HG02885 (cell line): Measurements from ENCODE around the gene DNAH8.
"Not testable (repeated sequence)": the region's sequence is repeated elsewhere in the genome, so short reads cannot be mapped to it uniquely, and the experiment has no call there.

Experiments used
- ATAC-seq: cut with Tn5 transposase; IDR thresholded peaks from one replicate; pipeline ENCODE4 v1.9.1; 2021; ENCODE audit warnings: mild to moderate bottlenecking; ENCODE audit not compliant: unreplicated experiment, poor library complexity

Gene DNAH8

DNA sequence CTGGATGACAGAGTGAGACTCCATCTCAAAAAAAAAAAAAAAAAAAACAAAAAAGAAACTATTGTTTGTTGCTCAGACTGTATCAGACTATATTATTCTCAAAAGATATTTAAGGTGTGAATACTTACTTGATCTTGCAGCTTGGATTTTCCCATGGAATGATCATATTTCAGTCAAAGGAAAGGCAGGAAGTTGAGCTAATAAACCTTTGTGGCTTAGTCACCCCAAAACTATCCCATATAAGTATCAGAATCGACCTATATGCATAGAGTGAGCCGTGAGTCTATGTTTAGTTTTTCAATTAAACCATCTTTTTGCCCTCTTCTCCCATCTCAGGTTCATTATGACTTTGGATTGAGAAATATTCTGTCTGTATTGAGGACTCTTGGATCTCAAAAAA is 152.6 kb downstream of the DNAH8 start:
- ATAC-seq, result no peak

DNA sequence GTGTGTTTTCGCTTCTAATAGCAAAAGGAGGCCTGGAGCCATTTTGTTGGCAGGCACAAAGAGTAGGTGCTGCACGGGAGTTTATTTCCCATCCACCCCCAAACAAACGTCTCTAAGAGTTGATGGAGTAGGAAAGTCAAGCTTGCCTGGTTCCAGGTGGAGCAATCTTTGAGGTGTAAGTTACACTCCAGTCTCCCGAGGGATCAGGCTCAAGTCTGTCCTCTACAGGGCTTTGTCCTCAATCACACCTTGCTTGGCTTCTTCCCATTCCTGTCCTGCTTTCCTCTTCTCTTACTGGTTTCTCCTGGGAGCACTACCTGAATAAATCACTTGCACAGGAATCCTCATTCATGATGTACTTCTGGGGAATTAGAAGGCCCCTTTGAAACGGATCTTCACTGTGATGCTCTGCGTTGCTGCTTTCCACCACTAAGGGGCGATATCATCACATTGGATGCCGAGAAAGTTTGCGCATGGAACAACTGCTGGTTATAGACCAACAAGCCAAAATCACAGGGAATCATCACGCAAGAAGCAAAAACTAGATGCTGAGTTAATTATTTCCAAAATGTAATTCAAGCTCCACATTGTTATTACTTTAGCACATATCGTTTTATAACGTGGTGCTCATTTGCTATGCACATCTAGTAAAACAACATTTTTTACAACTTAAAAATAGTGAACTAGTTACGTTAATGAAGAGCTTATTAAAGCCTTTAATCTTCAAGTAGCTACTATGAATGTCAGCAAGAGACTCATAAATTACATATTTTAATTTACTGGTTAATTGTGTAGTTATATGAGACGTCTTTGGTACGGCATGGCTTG is 156.8 kb downstream of the DNAH8 start:
- no peak for ATAC-seq

DNA sequence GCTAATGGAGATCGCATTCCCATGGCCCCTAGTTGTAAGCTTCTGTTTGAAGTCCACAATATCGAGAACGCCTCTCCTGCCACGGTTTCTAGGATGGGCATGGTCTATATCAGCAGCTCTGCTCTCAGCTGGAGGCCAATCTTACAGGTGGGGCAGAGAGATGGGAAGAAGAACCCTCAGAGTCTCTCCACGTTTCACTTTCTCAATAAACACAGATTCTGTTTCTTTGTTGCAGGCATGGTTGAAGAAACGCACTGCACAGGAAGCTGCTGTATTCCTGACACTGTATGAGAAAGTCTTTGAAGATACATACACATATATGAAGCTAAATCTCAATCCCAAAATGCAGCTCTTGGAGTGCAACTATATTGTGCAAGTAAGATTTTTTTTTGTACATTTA is 157.9 kb downstream of the DNAH8 start:
- ATAC-seq, result no peak

DNA sequence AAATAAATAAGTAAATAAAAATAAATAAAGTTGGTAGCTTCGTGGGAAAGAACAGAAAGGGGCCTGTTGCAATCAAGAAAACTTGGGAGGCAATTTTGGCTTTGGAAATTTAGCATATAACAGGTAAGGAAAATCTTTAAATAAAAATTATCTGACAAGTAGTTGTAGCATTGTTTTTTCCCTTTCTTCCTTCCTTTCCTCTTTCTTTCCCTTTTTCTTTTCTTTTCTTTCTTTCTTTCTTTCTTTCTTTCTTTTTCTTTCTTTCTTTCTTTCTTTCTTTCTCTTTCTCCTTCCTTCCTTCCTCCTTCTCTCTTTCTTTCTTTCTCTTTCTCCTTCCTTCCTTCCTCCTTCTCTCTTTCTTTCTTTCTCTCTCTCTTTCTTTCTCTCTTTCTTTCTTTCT is 158.7 kb downstream of the DNAH8 start:
- not testable (repeated sequence) for ATAC-seq

DNA sequence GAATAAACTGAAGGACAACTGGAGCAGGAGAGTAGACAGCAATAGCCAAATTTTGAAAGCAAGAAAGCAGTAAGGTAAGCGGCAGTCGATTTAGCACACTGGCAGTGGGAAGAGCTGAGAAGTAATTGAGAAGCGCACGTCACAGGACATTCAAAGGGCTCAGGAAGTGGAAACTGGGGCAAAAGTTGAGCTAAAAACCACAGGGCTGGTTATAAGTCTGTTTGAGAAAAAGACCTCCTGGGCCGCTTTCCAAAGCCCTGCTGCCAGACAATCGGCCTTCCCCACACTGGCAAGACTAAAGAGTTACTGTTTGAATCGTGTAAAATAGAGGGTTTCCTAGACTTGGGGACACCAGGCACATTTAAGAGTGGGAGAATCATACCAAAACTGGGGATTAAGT is 161.4 kb downstream of the DNAH8 start:
- ATAC-seq, result no peak

DNA sequence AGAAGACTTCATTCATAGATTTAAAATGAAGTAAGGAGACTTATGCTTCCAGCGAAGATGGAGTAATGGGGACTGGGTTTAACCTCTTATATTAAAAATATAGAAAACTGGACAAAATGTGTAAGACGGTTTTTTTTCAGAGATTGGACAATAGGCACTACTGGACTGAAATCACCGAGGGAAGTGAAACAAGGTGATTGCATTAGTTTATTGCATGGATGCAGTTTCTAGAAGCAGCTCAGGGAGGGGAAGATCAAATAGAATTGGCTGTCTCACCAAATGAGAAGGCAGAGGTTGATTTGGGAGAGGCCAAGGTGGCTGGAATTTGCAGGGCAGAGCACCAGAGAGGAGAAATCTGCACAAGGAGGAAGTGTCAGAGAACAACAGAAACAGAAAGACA is 162.6 kb downstream of the DNAH8 start:
- no peak for ATAC-seq

DNA sequence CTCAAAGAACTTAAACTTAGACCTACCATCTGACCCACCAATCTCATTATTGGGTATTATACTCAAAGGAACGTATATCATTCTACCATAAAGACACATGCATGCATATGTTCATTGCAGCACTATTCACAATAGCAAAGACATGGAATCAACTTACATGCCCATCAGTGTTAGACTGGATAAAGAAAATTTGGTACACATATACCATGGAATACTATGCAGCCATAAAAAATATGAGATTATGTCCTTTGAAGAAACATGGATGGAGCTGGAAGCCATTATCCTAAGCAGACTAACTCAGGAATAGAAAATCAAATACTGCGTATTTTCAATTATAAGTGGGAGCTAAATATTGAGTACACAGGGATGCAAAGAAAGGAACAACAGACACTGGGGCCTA is 167.0 kb downstream of the DNAH8 start:
- ATAC-seq, result no peak

DNA sequence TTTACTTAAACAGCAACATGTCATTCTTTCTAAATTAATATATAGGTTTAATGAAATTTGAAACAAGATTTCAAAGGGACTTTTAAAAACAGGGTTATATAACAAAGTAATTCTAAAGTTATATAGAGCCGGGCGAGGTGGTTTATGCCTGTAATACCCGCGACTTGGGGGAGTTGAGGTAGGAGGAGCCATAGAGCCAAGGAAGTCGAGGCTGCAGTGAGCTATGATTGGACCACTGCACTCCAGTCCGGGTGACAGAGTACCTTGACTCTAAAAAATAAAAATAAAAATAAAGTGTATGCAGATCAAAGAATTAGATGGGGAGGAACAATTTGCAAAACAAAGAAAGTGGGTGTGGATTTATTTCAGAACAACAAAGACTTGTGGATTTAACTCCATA is 182.4 kb downstream of the DNAH8 start:
- ATAC-seq, result no peak

DNA sequence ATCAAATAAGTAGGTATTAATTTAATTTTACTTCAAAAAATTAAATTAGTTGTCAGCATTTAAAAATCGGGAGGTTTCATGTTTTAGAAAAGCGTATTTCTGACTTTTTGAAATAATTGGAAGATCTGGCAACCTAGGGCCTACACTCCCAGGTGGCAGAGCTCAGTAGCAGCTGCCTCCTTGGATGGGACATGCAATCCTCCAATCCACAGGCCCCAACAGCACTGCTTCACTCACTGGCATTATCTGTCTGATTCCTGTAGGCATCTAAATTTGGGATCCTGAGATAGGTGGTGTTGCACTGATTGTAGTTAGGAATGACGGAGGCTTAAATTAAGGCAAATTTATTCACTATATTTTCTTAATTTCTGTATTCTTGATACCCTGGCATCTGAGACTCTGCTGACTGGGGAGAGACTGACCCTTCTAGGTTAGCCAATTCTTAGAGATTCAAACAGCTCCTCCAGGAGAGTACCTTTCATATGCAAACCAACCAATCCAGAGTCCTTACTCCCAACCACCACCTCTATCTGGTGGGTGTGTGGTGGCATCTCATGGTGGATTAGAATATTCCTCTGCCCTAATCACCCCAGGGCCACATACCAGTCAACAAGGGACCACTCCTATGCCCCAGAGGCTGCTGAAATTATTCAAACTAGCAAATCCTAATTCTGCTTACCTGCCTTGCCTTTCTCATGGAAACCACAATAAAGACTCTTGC is 186.9 kb downstream of the DNAH8 start:
- ATAC-seq, result no peak

DNA sequence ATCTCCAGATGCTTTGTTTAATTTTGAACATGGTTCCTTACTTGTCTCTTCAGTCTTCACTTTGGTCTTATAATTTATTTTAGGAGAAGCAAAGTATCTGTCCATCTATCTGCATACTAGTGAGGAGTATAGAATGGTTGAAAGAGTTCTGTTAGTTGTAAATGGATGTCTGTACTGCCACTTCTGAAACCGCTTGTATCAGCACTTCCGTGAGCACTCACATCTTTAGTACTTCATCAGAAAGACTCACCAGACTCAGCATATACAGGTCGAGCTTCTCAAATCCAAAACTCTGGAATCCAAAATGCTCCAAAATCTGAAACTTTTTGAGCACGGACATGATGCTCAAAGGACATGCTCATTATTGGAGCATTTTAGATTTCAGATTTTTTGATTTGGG is 191.5 kb downstream of the DNAH8 start:
- ATAC-seq, result no peak

DNA sequence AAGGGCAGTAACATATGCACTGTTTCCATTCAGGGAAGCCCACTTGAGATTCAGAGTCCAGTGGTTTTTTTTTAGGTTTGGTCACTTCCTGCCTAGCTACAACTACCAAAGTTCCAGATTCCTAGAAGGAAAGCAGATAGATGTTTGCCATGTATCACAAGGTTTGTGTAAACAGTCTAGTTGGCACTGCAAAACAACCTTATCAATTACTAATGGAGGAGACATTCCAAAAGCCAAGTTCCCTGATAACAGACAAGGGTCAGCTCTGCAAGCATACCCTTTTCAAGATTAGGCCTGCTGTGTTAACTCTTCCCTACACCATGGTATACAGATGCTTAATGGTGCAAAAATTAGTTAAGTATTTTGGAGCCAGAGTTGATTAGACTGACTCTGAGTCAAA is 192.2 kb downstream of the DNAH8 start:
- ATAC-seq, result no peak

DNA sequence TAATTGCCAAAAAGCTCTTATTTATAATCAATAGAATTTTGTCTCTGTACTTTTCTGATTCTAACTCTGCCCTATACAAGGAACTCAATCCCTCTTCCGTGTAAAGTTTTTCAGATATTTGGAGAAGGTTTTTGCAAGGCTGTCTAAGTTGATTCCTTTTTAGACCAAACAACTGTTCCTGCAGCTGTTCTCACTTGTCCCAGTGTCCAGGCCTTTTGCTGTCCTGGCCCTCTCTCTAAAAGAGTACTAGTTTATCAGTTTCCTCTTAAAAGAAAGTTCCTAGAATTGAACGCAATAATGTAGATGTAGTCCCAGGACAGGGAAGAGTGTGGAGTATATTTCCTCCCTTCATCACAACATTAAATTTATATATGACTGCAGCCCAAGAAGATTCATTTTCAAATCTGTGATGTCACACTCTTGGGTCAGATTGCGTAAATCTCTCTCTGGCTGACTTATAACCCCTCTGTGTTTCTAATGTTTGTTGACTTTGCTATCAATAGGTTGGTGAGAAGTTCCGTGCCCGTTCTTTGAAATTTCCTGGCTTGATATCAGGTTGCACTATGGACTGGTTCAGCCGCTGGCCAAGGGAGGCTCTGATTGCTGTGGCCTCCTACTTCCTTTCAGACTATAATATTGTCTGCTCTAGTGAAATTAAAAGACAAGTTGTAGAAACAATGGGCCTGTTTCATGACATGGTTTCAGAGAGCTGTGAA is 194.1 kb downstream of the DNAH8 start:
- ATAC-seq, result no peak

DNA sequence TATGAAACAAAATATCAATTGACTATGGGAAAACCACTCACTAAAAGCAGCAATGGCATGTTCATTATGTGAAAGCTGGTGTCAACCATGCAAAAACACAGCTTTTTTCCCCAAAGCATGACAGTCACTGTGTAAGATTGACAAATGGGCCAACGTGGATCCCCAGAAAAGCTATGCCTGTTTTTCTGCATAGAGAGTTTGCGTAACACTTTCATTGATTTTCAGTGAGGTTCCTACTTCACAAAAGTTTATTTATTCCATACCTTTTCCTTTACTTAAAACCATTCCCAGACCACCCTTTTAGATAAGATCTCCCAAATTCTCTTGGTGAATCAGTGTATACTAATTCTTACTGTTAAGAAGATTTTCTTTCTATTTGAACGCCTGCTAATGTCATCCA is 195.1 kb downstream of the DNAH8 start:
- ATAC-seq, result no peak

DNA sequence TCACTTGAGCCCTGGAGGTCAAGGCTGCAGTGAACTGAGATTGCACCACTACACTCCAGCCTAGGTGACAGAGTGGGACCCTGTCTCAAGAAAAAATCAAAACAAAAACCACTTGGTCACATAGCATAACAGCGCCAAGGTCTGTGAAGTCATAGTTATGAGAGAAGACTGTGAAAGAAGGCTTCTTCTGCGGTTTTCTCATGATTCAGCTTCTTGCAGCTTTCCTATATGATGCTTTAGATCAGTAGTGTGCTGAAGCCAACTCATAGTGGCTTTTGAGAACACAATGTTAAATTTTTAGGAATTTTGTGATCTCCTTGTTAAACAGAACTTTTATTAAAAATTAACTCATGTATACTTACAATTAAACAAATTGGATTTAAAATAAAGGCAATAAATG is 197.3 kb downstream of the DNAH8 start:
- ATAC-seq, result no peak

DNA sequence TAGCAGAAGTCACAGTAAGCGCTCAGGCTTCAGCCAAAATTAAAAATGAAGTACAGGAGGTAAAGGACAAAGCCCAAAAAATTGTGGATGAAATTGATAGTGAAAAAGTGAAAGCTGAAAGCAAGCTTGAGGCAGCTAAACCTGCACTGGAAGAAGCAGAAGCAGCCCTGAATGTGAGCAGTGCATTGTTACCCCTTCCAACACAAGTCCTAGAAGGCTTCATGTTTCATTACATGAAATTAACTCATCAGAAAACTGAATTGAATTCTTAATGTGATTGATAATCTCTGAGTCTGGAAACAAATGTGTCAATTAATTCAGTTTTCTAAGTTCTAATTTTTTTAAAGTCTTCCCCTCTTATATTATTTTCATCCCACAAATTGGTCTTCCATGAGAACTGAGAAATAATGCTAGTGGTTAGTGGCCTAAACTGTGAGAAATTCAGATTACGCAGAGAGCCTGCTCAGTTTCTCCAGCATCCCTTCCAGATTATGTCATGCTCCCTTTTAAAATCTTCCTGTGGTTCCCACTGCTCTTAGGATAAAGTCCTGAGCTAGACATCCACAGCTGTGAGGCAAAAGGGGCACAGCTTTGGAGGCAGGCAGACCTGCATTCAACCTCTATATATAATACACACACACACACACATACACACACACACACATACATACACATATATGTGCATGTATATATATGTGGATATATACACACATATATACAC is 200.3 kb downstream of the DNAH8 start:
- no peak for ATAC-seq

DNA sequence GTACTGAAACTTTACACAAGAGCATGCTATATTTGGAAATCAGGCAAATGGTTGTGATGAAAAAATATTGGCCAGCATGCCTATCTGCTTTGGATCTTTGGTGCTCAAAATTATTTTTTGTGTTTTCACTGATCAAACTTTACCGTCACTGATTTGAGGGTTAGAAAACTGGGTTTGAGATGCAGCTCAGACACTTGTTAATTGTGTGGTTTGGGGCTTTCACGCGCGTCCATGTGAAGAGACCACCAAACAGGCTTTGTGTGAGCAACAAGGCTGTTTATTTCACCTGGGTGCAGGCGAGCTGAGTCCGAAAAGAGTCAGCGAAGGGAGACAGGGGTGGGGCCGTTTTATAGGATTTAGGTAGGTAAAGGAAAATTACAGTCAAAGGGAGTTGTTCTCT is 206.4 kb downstream of the DNAH8 start:
- not testable (repeated sequence) for ATAC-seq

DNA sequence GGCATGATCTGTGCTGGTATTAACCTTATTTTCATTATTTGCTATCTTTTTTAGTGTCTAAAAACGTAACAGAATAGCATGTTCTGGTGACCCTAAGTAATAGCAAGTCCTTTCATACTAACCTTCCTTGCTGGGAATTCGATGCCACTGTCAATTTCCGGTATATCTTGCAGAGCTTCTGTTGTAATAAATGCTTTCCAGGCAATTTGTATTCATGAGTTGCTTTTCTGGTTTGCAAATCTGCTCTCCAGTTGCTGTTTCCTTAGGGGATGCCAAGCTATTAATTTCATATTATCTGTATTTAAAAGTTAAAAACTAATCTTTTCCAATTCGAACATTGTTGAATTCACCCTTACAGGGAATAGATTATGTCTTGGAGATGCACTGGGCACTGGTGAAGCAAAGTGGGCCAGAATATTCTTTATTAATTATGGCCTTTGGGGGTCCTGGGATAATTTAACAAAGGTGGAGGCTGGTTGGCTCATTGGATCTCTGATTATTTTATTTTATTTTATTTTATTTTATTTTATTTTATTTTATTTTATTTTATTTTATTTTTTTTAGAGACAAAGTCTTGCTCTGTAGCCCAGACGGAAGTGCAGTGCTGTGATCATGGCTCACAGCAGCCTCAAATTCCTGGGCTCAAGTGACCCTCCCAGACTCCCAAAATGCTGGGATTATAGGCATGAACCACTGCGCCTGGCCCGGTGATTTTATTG is 209.8 kb downstream of the DNAH8 start:
- no peak for ATAC-seq

DNA sequence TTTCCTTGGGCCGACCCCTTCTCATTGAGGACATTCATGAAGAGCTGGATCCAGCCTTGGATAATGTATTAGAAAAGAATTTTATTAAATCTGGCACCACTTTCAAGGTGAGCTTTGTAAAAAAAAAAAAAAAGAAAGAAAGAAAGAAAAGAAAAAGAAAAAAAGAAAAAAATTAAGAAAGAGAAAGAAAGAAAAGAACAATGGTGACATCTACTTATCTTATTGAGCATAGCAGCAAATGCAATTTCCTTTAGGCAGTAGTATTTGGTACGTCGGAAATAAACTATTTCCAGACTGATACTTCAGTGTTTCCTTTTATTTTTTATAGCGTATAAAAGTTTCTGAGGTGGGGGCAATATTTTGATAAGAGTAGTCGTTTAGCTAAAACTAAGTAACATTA is 214.4 kb downstream of the DNAH8 start:
- ATAC-seq, result no peak

DNA sequence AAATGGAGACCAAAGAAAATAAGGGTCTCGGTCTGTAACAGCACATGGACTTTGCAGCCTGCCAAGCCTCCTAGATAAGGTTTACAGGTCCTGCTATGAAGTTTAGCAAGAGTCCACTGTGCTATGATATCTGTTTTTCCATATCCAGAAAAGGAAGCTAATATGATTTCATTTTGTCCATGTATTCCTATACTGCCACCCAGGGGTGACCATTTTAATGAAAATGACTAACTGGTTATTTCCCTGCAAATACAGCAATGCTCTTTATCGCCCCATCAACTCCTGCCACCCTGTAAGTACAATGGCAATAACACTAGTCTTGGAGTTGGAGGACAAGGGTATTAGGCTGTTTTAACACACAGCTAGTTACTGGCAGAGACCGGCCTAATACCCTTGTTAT is 218.3 kb downstream of the DNAH8 start:
- no peak for ATAC-seq

DNA sequence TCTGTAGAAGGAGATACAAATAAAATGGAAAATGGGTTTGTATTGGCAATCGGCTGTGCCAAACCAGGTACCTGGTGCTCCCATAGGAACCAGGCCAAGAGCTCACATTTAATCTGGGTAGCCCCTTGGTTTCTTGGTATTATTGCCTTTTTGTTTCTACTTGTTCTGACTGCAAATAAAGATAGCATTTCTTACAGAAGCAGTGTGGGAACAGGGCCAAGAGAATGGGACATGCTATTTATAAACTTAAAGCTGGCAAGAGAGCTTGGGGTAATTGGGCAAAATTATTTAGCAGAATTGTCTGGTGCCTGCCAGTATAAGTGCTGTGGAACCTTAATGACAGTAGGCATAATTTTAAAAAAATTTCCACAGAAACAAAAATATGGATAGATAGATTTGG is 219.9 kb downstream of the DNAH8 start:
- no peak for ATAC-seq
